Neural cell (in vitro differentiated cells): ENCODE measurements around the gene EGLN2.
"Not testable (repeated sequence)": the region's sequence is repeated elsewhere in the genome, so short reads cannot be mapped to it uniquely, and the experiment has no call there.

Source experiments
- CTCF ChIP-seq: fragments of 450-650 bp; IDR thresholded peaks from 2 replicates; pipeline ENCODE4 v1.5.1; 2014; ENCODE audit warnings: antibody characterized with exemption, mild to moderate bottlenecking, moderate library complexity; ENCODE audit not compliant: poor library complexity, severe bottlenecking
- EZH2 ChIP-seq: fragments of 200-600, 300-800 bp; shearing (Covaris generic), sonication (generic); IDR thresholded peaks from 2 replicates; pipeline ENCODE4 v1.6.1; 2014; ENCODE audit warnings: antibody characterized with exemption, low read length, borderline replicate concordance, mild to moderate bottlenecking; ENCODE audit not compliant: insufficient read depth, poor library complexity, severe bottlenecking
- POLR2AphosphoS5 ChIP-seq: IDR thresholded peaks from 2 replicates; pipeline ENCODE4 v1.6.1; 2012
- TAF1 ChIP-seq: IDR thresholded peaks from 2 replicates; pipeline ENCODE4 v1.6.1; 2012; ENCODE audit warnings: low read depth

DNA sequence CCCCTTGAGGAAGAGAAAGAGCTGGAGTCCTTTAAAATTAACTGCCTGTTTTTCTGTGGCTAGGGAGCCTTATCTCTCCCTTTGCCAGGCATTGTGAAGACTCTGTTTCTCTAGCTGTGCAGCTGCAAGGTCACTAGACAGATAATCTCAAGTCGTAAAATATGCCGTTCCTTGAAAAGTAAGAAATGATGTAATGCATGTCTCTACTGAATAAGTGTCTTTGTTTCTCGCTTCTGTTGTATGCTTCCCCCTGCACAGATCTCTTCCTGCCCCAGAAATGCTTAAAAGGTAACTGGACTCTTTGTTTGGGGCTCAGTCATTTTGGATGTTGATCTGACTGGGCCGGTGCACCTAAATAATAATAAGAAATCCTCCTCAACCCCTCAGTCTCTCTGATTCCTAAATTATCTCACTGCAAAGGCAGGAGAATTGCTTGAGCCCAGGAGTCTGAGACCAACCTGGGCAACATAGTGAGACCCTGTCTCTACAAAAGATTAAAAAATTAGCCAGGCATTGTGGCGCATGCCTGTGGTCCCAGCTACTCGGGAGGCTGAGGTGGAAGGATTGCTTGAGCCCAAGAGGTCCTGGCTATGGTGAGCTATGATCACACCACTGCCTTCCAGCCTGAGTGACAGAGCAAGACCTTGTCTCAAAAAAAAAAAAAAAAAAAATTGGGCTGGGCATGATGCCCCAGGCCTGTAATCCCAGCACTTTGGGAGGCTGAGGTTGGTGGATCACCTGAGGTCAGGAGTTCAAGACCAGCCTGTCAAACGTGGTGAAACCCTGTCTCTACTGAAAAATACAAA lies 34.9 kb downstream of the EGLN2 start:
- not testable (repeated sequence) for TF ChIP-seq EZH2, CTCF, POLR2AphosphoS5, TAF1
